ENCODE data around the gene C1orf174. TPM values are rescaled to one million over a fixed set of nuclear protein-coding genes. Genes with fewer than 3 reads are reported as not detected.

The C1orf174 gene
- polyA plus RNA-seq, 1 donor from 2014 or later, result 28.2 TPM

- no peak overlapping the region for H3K4me2 ChIP-seq (ENCODE audit: low read length)
Measured at GRCh38 chr1:3903141-3904005, 3.3 kb upstream of the C1orf174 start.

GRCh38 chr1:3902571-3903091 is 2.6 kb upstream of the C1orf174 start:
- H3K9ac ChIP-seq (ENCODE audit: low read length), result no peak overlapping the region
- no peak overlapping the region for H2AFZ ChIP-seq (ENCODE audit: low read depth, low read length)
- no peak overlapping the region for H3K27ac ChIP-seq (ENCODE audit: low read length)
- no peaks in the 10 kb centered on the region for H3K27me3 ChIP-seq (ENCODE audit: insufficient read depth, low read depth, low read length)
- no peaks in the 10 kb centered on the region for H3F3A ChIP-seq (ENCODE audit: insufficient read depth, low read length, poor library complexity, severe bottlenecking)
- no peaks in the 10 kb centered on the region for H3K9me3 ChIP-seq (ENCODE audit: low read length)
- peaks cover 22% of the 10 kb centered on the region for H3K79me2 ChIP-seq (replicated peaks; ENCODE audit: insufficient read depth, low read length)
- H4K20me1 ChIP-seq (ENCODE audit: insufficient read depth), result no peaks in the 10 kb centered on the region
- no peak overlapping the region for H3K4me2 ChIP-seq (ENCODE audit: low read length)
- no peak overlapping the region for H3K4me3 ChIP-seq (ENCODE audit: low read length)
- H3K36me3 ChIP-seq (ENCODE audit: insufficient read depth, low read length), result no peaks in the 10 kb centered on the region
- H3K9me2 ChIP-seq (ENCODE audit: insufficient read depth, low read length), result no peaks in the 10 kb centered on the region
- TF ChIP-seq EZH2 (IDR thresholded peaks at IDR 0.05; ENCODE audit: borderline replicate concordance, insufficient read depth, low read length, poor library complexity, severe bottlenecking) (no peak), RAD21 (conservative IDR thresholded peaks at IDR 0.05) (no peak), EP300 (conservative IDR thresholded peaks at IDR 0.05; ENCODE audit: poor library complexity, severe bottlenecking) (no peak), MXI1 (conservative IDR thresholded peaks at IDR 0.05; ENCODE audit: poor library complexity, severe bottlenecking) (no peak), POLR2AphosphoS5 (IDR thresholded peaks at IDR 0.05) (no peak), TAF1 (IDR thresholded peaks at IDR 0.05; ENCODE audit: low read depth) (no peak), SMC3 (conservative IDR thresholded peaks at IDR 0.05; ENCODE audit: poor library complexity) (no peak), REST (IDR thresholded peaks at IDR 0.05; ENCODE audit: borderline replicate concordance) (no peak)

More at GRCh38 chr1:3903141-3904005, 3.3 kb upstream of the C1orf174 start:
- Histone ChIP-seq H3K27me3 (ENCODE audit: insufficient read depth, low read depth, low read length) (no peaks in the 10 kb centered on the region), H3K79me2 (replicated peaks; ENCODE audit: insufficient read depth, low read length) (peaks cover 16% of the 10 kb centered on the region), H3K4me3 (ENCODE audit: low read length) (no peak overlapping the region), H3K9ac (ENCODE audit: low read length) (no peak overlapping the region), H3F3A (ENCODE audit: insufficient read depth, low read length, poor library complexity, severe bottlenecking) (no peaks in the 10 kb centered on the region), H2AFZ (ENCODE audit: low read depth, low read length) (no peak overlapping the region), H3K9me2 (ENCODE audit: insufficient read depth, low read length) (no peaks in the 10 kb centered on the region), H3K36me3 (ENCODE audit: insufficient read depth, low read length) (no peaks in the 10 kb centered on the region), H3K9me3 (ENCODE audit: low read length) (no peaks in the 10 kb centered on the region), H3K27ac (ENCODE audit: low read length) (no peak overlapping the region), H4K20me1 (ENCODE audit: insufficient read depth) (no peaks in the 10 kb centered on the region)
- TF ChIP-seq RAD21 (conservative IDR thresholded peaks at IDR 0.05), result no peak
- TF ChIP-seq, protein P1, sequence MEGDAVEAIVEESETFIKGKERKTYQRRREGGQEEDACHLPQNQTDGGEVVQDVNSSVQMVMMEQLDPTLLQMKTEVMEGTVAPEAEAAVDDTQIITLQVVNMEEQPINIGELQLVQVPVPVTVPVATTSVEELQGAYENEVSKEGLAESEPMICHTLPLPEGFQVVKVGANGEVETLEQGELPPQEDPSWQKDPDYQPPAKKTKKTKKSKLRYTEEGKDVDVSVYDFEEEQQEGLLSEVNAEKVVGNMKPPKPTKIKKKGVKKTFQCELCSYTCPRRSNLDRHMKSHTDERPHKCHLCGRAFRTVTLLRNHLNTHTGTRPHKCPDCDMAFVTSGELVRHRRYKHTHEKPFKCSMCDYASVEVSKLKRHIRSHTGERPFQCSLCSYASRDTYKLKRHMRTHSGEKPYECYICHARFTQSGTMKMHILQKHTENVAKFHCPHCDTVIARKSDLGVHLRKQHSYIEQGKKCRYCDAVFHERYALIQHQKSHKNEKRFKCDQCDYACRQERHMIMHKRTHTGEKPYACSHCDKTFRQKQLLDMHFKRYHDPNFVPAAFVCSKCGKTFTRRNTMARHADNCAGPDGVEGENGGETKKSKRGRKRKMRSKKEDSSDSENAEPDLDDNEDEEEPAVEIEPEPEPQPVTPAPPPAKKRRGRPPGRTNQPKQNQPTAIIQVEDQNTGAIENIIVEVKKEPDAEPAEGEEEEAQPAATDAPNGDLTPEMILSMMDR (IDR thresholded peaks at IDR 0.05; ENCODE audit: poor library complexity, severe bottlenecking), result no peak
- no peak for TF ChIP-seq REST (IDR thresholded peaks at IDR 0.05; ENCODE audit: borderline replicate concordance)
- no peak for TF ChIP-seq TAF1 (IDR thresholded peaks at IDR 0.05; ENCODE audit: low read depth)
- TF ChIP-seq SMC3 (conservative IDR thresholded peaks at IDR 0.05; ENCODE audit: poor library complexity), result no peak
- no peak for TF ChIP-seq POLR2AphosphoS5 (IDR thresholded peaks at IDR 0.05)
- no peak for TF ChIP-seq MXI1 (conservative IDR thresholded peaks at IDR 0.05; ENCODE audit: poor library complexity, severe bottlenecking)
- no peak for TF ChIP-seq EP300 (conservative IDR thresholded peaks at IDR 0.05; ENCODE audit: poor library complexity, severe bottlenecking)
- TF ChIP-seq EZH2 (IDR thresholded peaks at IDR 0.05; ENCODE audit: borderline replicate concordance, insufficient read depth, low read length, poor library complexity, severe bottlenecking), result no peak

All from neural cell (in vitro differentiated cells).